Islet precursor cell (in vitro differentiated cells): ENCODE results near the gene SNTG2.

Experiments
- DNase-seq: peaks from one replicate; pipeline ENCODE4 v3.0.0-alpha.2; 2018

The SNTG2 gene

DNA sequence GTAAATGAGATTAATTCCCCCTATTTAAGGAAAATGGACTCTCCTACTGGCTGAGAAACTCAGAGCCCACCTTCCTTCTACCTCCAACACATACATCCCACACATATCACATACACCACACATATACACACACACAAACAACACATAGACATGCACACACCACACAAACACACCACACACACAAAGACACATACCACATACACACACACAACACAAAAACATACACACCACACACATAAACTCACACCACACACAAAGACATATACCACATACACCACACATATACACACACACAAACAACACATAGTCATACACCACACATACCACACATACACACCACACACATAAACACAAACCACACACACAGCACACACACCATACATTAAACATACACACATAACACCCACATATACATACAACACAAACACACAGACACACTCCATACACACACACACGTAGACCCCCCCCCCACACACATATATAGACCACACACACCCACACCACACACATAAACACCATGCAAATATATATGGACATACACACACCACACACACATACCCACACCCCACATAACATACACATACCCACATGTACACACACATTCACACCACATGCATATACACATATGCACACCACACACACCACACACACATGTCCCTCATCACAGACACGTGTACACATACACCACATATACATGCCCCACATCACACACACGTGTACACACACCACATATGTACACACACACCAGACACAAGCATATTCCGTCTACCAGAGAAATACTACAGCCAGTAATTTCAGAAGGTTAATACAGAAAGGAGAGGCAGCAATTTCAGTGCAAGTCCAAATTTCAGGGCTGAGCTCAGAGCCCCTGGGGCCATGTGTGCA lies 204.3 kb downstream of the SNTG2 start:
- no peak for DNase-seq

DNA sequence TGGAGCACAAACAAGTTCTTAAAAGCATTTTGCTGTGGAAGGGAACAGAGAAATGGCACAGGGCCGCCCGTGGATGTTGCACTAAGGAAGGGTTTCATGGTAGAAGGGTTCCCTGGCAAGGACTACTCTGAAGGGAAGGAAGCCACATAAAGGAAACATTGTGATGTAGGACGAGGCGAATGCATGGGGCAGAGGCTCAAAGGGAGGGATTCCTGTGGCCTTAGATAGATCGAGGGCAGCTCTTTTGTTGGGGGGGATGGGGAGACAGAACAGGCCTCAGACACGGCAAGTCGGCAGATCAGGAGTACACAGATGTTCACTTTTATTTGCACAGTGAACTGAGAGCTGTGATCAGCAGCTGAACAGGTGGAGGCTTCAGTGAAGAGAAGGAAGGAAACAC lies 205.4 kb downstream of the SNTG2 start:
- no peak for DNase-seq

GRCh38 chr2:1156531-1156930 lies 205.9 kb downstream of the SNTG2 start:
- DNase-seq, result no peak

DNA sequence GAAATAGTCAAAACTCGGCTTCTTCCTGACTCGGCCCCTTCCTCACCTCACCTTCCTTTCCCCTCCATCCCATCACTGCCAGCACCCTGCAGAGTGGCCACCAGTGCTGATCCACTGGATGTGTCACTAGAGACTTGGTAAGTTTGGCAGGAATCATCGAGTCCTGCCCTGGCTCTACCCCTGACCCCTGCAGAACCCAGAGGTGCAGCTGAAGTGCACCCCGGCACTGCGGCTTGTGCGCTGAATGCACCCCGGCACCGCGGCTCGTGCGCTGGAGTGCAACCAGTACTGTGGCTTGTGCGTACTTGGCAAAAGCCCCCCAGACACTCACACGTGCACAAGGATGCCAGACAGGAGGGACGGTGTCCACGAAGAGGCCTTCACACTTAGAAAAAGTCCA lies 206.5 kb downstream of the SNTG2 start:
- no peak for DNase-seq

DNA sequence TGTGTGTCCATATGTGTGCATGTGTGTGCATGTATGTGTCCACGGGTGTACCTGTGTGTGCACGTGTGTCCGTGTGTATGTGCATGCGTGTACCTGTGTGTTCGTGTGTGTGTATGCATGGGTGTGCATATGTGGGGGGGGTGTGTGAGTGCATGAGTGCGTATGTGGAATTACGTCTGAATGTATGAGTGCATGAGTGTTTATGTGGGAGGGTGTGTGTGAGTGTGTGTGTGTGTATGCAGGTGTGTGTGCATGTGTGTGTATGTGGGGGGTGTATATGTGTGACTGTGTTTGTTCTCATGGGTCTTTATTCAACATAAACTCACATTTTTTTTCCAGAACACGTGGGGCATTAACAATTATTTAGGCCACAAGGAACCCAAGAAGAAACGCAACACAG lies 208.4 kb downstream of the SNTG2 start:
- DNase-seq, result no peak

GRCh38 chr2:1162246-1162645 lies 211.6 kb downstream of the SNTG2 start:
- DNase-seq, result no peak

- DNase-seq, result no peak
Observed at GRCh38 chr2:1162768-1163584, 212.3 kb downstream of the SNTG2 start.

GRCh38 chr2:1166976-1167375 lies 216.3 kb downstream of the SNTG2 start:
- DNase-seq, result no peak

DNA sequence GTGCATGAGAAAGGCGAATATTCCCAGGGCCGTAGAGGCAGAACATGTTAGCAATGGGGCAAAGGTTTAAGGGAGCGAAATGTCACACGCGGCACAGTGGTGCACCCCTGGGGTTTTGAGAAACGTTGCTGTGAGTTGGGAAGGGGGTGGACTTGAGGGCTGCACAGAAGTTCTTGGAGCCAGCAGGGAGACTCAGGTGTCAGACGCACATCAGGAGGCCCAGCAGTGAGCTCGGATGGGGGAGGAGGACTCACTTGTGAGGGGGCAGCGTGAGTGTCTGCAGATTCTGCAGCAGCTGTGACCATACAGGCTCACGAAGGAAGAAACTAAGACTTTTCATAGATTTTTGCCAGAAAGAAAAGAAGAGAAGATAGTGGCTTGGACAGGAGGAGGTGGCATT lies 218.2 kb downstream of the SNTG2 start:
- no peak for DNase-seq

- no peak for DNase-seq
Observed at GRCh38 chr2:1169291-1169949, 218.8 kb downstream of the SNTG2 start.

- no peak for DNase-seq
Observed at GRCh38 chr2:1170241-1170640, 219.6 kb downstream of the SNTG2 start.

- no peak for DNase-seq
Observed at GRCh38 chr2:1170711-1171110, 220.1 kb downstream of the SNTG2 start.

DNA sequence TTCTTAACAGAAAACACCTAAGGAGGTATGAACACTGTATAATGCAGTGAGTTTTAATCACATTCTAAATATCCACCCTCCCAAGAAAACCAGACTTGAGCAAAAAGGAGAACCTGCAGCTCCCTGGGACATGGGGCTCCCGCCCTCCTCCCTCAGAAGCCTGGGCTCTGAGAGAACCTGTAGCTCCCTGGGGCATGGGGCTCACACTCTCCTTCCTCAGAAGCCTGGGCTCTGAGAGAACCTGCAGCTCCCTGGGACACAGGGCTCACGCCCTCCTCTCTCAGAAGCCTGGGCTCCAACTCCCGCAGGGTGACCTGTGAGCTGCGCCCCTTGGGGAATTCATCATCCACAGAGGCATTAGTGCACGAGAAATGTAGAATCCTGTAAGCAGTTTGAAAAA lies 222.9 kb downstream of the SNTG2 start:
- DNase-seq, result no peak

DNA sequence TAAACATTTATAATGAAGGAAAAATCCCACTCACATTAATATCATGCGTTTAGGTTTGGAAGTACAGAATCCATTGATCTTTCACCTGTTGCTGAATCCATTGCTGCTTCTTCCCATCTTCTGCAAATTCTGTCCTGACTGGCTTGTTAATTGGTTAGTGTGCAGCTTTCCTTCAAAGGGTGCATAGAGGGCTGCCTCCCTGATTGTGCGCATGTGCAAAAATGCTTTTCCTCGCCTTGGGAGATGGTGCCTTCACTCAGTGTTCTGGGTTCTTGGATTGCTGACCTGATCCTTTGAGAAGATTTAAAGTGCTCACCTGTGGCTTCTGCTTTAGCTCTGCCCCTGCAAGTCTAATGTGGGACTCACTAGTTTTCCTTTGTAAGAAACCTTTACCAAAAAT lies 231.2 kb downstream of the SNTG2 start:
- DNase-seq, result no peak

- DNase-seq, result no peak
Observed at GRCh38 chr2:1183300-1183699, 232.7 kb downstream of the SNTG2 start.

GRCh38 chr2:1186421-1186820 lies 235.8 kb downstream of the SNTG2 start:
- DNase-seq, result no peak

GRCh38 chr2:1187189-1187588 lies 236.5 kb downstream of the SNTG2 start:
- DNase-seq, result no peak

DNA sequence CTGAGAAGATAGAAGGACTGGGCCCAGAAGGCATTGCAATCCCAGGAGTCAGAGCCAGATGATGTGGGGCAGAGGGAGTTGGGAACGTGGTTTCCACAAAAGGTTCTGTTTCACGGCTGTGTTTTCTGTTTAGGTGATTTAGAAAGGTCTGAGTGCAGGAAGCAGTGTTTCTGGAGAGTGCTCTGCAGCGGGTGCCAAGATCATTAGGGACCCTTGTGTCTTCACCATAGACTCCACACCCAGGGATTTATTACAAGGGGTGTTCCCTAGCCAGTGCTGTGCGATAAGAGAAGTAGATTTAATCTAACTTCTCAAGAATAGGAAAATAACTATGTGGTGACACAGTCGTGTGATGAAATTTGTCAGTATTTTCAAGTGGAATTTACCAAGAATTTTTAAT lies 241.5 kb downstream of the SNTG2 start:
- no peak for DNase-seq

- no peak for DNase-seq
Observed at GRCh38 chr2:1193801-1194200, 243.2 kb downstream of the SNTG2 start.

- DNase-seq, result no peak
Observed at GRCh38 chr2:1203772-1204171, 253.1 kb downstream of the SNTG2 start.

DNA sequence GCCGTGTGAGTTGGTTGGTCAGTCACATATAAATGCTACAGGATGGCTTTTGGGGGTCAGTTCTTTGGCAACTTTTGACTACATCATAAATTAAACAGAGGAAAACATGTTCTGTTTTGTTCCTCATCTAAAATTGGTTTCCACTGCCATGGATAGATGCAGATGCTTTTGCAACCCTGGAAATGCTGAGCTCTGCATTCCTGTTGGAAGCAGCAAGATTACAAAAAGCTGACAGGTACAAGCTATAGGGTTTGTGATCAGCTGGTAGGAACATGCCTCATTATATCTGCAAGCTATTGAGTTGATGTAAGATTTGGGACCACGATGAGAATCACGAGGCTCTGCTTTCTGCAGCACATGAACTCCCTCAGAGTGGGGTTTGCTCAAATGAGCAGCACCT lies 255.2 kb downstream of the SNTG2 start:
- no peak for DNase-seq

GRCh38 chr2:1207962-1208510 lies 257.4 kb downstream of the SNTG2 start:
- DNase-seq, result no peak

- no peak for DNase-seq
Observed at GRCh38 chr2:1208522-1208921, 257.9 kb downstream of the SNTG2 start.
